Neuron (in vitro differentiated cells): ENCODE measurements around the gene SBK3.

ENCODE experiments used
- H2AFZ ChIP-seq: one replicate; pipeline ENCODE4 v1.6.1; 2013; ENCODE audit warnings: low read depth, mild to moderate bottlenecking, inconsistent platforms, low read length, moderate library complexity
- H3K27me3 ChIP-seq: one replicate; pipeline ENCODE4 v1.6.1; 2013; ENCODE audit warnings: low read length; ENCODE audit not compliant: insufficient read depth
- H3K36me3 ChIP-seq: one replicate; pipeline ENCODE4 v1.6.1; 2013; ENCODE audit warnings: low read length; ENCODE audit not compliant: insufficient read depth
- H3K4me1 ChIP-seq: one replicate; pipeline ENCODE4 v1.6.1; 2013; ENCODE audit warnings: low read length; ENCODE audit not compliant: insufficient read depth
- H3K4me3 ChIP-seq: 2 replicates; pipeline ENCODE4 v1.5.1; 2013; ENCODE audit warnings: mild to moderate bottlenecking, low read length, moderate library complexity
- H3K9me3 ChIP-seq: one replicate; pipeline ENCODE4 v1.6.1; 2013; ENCODE audit warnings: low read length

The SBK3 gene

DNA sequence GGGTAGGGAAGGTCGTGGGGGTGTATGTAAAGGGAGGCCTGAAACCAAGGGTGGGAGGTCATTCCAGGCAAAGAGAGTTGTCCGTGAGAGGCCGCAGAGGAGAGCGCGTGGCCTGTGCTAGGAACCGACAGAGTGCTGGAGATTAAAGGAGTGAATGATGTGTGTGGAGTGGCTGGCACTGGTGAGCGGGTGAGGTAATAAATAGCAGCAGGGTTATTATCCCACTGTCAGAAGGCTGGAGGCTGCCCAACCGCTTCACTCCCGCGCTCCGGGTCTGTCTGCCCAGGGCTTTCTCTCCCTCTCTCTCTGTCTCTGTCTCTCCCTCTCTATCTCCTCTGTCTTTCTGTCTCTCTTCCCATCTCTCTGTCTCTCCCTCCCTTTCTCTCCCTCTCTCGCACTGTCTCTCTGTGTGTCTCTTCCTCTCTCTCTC lies 17.9 kb upstream of the SBK3 start:
- Histone ChIP-seq H3K4me3 (no peak overlapping the region), H3K36me3 (no peaks in the 10 kb centered on the region), H3K27me3 (no peaks in the 10 kb centered on the region), H3K4me1 (peaks cover 4% of the 10 kb centered on the region), H3K9me3 (peaks cover 2% of the 10 kb centered on the region), H2AFZ (no peak overlapping the region)

DNA sequence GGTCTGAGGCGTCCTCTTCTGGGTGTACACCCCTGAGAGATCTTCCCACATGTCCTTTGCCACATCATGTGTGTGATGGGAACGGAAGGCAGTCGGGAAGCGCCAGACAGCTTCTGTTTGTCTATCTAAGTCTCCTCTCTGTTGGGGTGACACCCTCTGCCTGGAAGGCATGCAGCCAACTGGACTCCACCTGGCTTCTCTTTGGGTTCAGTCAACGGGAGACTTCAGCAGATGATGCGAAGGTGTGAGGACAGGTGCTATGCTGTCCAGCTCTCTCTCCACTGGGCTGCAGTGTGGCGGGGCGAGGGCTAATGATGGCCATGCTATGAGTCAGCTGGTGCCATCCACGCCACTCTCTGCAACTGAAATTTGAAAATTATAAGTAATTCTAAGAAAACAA lies 14.3 kb upstream of the SBK3 start:
- Histone ChIP-seq H3K4me3 (no peak overlapping the region), H2AFZ (no peak overlapping the region), H3K27me3 (no peaks in the 10 kb centered on the region), H3K9me3 (peaks cover 2% of the 10 kb centered on the region), H3K4me1 (peaks cover 7% of the 10 kb centered on the region), H3K36me3 (no peaks in the 10 kb centered on the region)

DNA sequence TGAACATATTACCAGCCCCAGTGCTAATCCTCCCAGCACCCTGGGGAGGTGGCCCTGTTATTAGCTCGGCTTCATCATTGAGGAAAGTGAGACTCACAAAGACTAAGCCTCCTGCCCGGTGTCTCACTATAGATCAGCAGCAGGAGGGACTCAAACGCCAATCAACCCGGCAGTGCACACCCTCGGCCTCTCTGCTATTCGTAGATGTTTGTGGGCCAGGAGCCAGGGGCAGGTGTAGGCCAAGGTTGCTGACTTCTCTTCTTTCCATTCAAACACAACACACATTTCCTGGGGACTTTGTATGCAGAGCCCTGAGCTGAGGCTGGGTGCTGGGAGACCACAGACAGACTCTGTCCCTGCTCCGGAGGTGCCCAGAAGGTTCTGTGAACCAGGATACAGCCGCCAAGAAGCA lies 9.4 kb upstream of the SBK3 start:
- peak overlapping the region; percentile 13 for H2AFZ ChIP-seq
- peaks cover 25% of the 10 kb centered on the region for H3K4me1 ChIP-seq
- no peaks in the 10 kb centered on the region for H3K36me3 ChIP-seq
- H3K27me3 ChIP-seq, result no peaks in the 10 kb centered on the region
- H3K9me3 ChIP-seq, result no peaks in the 10 kb centered on the region
- no peak overlapping the region for H3K4me3 ChIP-seq

DNA sequence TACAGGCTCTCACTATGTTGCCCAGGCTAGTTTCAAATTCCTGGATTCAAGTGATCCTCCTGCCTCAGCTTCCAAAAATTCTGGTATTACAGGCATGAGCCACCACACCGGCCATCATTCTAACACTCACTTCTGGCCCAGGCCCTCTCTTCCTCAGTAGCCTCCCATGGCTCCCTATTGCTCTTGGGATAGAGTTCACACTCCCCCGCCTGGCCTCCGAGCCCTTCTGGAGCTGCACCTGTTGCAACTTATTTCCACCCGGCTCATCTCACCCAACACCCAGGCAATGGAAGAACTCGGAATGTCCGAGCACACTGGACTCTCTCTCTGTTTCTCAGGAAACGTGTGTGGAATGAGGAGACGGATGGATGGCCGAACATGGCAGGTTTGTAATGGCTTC lies 9.0 kb upstream of the SBK3 start:
- Histone ChIP-seq H3K9me3 (no peaks in the 10 kb centered on the region), H3K4me3 (no peak overlapping the region), H3K4me1 (peaks cover 29% of the 10 kb centered on the region), H3K36me3 (no peaks in the 10 kb centered on the region), H3K27me3 (no peaks in the 10 kb centered on the region), H2AFZ (peak overlapping the region; percentile 13)

DNA sequence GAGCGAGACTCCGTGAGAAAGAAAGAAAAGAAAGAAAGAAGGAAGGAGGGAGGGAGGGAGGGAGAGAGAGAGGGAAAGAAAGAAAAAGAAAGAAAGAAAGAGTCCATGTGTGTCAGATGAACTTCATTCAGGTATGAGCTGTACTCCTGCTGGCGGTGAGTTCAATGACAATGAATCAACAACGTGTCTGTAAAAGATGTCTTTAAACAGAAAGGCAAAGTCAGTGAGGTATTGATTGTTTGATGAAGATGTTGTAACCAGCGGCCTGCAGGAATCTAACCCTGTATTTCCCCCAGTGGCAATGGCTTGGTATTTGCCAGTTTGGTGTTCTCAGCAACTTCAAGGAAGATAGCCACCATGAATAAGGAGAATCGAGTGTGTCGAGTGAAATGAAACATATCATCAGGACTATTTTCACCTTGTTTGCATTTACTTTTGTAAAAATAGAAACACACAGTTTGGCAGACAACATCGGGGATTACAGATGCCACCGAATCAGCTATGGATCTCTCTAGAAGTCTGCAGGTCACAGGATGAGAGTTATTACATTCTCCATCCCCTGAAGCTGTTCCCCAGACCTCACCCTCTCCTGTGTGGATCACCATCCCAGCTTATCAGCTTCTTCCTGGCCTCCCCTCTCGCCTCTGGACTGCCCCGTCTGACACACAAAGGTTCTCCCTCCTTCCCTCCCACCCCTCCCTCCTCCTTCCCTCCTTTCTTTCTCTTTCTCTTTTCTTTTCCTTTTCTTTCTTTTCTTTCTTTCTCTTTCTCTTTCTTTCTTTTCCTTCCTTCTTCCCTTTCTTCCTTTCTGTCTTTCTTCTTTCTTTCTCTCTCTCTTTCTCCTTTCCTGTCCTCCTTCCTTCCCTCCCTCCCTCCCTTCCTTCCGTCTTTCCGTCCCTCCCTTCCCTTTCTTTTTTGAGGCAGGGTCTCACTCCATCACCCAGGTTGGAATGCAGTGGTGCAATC lies 8.2 kb upstream of the SBK3 start:
- H2AFZ ChIP-seq, result no peak overlapping the region
- no peaks in the 10 kb centered on the region for H3K27me3 ChIP-seq
- peaks cover 29% of the 10 kb centered on the region for H3K4me1 ChIP-seq
- no peaks in the 10 kb centered on the region for H3K36me3 ChIP-seq
- H3K4me3 ChIP-seq, result no peak overlapping the region
- H3K9me3 ChIP-seq, result no peaks in the 10 kb centered on the region

DNA sequence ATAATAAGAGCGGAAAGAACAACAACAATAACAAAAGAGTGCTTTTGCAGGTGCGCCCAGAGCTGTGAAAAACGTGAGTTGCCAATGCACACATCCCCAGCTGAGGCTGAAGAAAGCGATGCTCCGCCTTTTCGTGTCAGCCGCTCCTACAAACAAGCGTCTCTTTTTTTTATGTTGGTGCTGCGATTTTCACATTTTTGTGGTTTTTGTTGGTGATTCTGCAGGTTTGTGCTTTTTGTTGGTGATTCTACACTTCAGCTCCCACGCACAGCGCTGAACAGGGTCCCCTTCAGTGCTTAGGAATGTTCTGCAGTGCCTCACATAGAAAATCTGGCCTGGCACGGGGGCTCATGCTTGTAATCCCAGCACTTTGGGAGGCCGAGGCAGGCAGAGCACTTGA lies 7.3 kb upstream of the SBK3 start:
- Histone ChIP-seq H2AFZ (no peak overlapping the region), H3K36me3 (no peaks in the 10 kb centered on the region), H3K4me1 (peaks cover 29% of the 10 kb centered on the region), H3K27me3 (no peaks in the 10 kb centered on the region), H3K9me3 (no peaks in the 10 kb centered on the region), H3K4me3 (no peak overlapping the region)

DNA sequence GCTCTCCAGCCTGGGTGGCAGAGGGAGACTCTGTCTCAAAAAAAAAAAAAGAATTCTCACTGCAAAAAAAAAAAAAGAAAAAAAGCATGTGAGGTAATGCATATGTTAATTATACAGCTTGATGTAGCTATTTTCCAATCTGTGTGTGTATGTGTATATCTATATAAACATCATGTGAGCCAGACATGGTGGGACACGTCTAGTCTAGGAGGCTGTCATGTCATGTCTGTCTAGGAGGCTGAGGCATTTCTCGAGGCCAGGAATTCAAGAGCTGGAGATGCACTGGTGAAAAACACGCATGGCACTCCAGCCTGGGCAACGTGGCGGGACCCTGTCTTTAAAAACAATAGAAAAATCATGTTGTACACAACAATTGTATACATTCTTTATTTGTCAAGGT lies 6.9 kb upstream of the SBK3 start:
- Histone ChIP-seq H2AFZ (no peak overlapping the region), H3K4me3 (no peak overlapping the region), H3K4me1 (peaks cover 29% of the 10 kb centered on the region), H3K9me3 (no peaks in the 10 kb centered on the region), H3K36me3 (no peaks in the 10 kb centered on the region), H3K27me3 (no peaks in the 10 kb centered on the region)

DNA sequence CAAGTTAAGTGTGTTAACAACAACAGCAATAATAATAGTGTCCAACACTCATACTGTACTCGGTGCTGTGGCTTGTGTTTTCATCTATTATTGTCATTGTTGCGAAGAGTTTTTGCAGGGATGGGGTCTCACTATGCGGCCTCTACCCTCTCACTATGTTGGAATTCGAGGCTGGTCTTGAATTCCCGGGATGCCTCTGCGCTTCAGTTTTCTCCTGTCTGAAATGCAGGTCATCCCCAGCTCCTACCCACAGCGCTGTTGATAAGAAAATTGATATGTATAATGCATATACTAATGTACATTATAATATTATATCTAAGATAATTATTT lies 4.9 kb upstream of the SBK3 start:
- Histone ChIP-seq H3K4me3 (peak overlapping the region; percentile 51), H2AFZ (peak overlapping the region; percentile 87), H3K36me3 (no peaks in the 10 kb centered on the region), H3K4me1 (peaks cover 40% of the 10 kb centered on the region), H3K27me3 (no peaks in the 10 kb centered on the region), H3K9me3 (no peaks in the 10 kb centered on the region)

DNA sequence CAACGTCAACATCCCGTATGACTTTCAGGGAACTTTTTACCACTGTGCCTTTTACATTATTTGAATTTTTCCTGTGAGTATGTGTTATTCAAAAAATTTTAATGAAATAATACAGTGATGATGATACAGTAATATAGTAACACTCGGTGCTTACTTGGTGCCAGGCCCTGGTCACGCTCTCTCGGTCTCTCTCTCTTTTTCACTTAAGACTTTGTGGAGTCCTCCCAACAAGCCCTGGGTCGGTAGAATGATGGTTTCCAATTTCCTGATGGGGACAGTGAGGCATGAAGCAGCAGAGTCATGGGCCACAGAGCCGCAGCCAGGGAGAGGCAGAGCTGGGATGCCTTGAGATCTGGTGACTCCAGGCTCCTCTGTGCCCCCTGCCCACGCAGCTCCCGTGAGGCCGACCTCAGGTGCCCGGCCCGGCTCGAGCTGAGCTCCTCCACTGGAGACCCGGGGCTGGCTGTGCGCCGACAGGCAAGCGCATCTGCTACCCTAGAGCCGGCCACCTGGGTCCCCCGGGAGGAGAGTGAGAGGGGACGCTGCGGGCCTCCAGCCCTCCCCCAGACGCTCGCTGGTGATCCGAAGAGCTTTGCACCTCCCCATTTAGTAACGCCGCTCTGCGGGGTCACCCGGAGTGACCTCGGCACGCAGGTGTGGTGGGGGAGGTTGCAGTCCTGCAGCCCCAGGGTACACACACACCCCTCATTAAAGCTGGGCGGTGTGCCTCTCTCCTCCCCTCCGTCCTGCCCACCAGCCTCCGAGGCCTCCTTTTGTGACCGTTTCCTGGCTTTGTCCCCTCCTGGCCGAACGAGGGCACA lies 4.4 kb upstream of the SBK3 start:
- Histone ChIP-seq H3K36me3 (no peaks in the 10 kb centered on the region), H3K4me1 (peaks cover 43% of the 10 kb centered on the region), H2AFZ (peak overlapping the region; percentile 87), H3K27me3 (no peaks in the 10 kb centered on the region), H3K9me3 (no peaks in the 10 kb centered on the region), H3K4me3 (peak overlapping the region; percentile 51)

DNA sequence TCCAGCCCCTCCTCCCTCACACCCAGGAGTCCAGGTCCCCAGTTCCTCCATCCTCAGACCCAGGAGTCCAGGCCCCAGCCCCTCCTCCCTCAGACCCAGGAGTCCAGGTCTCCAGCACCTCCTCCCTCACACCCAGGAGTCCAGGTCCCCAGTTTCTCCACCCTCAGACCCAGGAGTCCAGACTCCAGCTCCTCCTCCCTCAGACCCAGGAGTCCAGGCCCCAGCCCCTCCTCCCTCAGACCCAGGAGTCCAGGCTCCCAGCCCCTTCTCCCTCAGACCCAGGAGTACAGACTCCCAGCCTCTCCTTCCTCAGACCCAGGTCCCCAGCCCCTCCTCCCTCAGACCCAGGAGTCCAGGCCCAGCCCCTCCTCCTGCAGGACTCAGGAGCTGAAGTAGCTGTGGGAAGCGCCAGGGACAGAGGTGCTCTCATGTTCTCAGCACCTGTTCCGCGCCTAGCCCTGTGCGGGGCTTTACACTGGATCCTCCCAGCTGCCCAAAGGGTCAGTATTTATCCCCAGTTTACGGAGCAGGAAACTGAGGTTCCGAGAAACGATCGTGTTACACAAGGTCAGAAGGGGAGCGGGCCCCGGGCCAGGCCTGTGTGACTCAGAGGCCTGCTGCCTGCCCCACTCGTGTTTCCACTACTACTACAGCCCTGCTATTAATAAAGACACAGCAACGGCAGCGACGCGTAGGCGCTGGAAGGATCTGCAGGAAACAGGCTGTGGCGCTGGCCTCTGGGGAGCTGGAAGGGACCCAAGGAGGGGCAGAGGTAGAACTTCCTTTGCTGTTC lies 1.7 kb upstream of the SBK3 start:
- H3K27me3 ChIP-seq, result no peaks in the 10 kb centered on the region
- H3K4me1 ChIP-seq, result peaks cover 26% of the 10 kb centered on the region
- no peak overlapping the region for H3K4me3 ChIP-seq
- no peaks in the 10 kb centered on the region for H3K36me3 ChIP-seq
- H2AFZ ChIP-seq, result no peak overlapping the region
- H3K9me3 ChIP-seq, result no peaks in the 10 kb centered on the region

DNA sequence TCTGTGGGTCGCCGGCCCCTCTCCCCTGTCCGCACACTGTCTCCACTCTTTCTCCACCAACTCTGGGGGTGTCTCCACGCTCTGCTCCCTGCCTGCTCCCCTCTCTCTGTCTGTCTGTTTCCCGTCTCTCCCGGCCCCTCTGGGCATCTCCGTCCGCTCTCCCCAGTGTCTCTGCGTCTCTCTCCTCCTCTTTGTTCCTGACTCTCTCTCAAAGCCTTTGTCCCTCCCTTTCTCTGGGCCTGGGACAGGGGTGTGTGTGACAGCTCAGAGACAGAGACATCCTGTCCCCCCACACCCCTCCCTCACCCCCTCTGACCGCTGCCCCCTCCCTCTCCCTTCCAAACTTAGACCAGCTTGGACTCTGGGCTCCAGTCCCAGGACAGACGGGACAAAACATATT lies 668 bp upstream of the SBK3 start:
- H3K4me3 ChIP-seq, result no peak overlapping the region
- no peaks in the 10 kb centered on the region for H3K9me3 ChIP-seq
- peak overlapping the region; percentile 18 for H2AFZ ChIP-seq
- no peaks in the 10 kb centered on the region for H3K36me3 ChIP-seq
- peaks cover 26% of the 10 kb centered on the region for H3K4me1 ChIP-seq
- H3K27me3 ChIP-seq, result no peaks in the 10 kb centered on the region

DNA sequence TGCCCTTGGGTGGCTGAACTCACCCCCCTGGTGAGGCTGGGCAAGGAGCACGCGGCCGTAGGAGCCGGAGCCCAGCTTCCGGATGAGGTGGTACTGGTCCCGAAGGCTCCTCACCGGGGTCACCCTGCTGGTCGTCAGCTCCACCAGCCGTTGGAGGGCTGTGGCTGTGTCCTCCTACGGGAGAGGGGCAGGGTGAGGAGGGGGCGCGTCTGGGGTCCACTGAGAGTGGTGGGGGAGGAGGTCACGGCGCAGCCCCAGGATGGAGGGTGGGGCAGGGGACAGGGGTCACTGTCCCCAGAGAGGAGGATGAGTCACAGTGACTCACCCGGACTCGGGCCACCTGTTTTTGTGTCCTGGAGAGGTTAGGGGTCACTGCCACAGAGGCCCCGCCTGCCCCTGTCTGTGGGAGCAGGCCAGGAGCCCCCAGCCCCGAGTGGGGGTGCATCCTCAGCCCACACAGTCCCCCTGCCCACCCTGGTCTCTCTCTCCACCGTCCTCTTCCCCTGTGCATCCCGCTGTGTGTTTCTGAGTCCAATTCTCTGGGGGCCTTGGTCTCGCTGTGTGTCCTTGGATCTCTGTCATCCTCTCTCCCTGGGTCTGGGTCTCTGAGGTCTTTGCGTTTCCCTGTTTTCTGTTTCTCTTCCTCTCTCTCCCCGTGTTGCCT lies 435 bp downstream of the SBK3 start:
- no peaks in the 10 kb centered on the region for H3K27me3 ChIP-seq
- H3K4me1 ChIP-seq, result peaks cover 22% of the 10 kb centered on the region
- H3K4me3 ChIP-seq, result no peak overlapping the region
- H3K9me3 ChIP-seq, result no peaks in the 10 kb centered on the region
- no peak overlapping the region for H2AFZ ChIP-seq
- no peaks in the 10 kb centered on the region for H3K36me3 ChIP-seq
